Right lobe of liver (tissue), 6 donors: ENCODE data around the gene PITPNM3. TPM values are rescaled to one million over a fixed set of nuclear protein-coding genes. Genes with fewer than 3 reads are reported as not detected.

Experiments used
- ATAC-seq, 4 donors: fragments of 200-7000 bp; cut with Tn5 transposase; one replicate each; pipeline ENCODE4 v1.9.1; 2020; ENCODE audit warnings: mild to moderate bottlenecking in 4 of 4, moderate library complexity in 4 of 4
- DNase-seq, 3 donors: peaks; one replicate each; pipeline ENCODE4 v3.0.0-alpha.2; 2020
- H3K27ac ChIP-seq, 3 donors: fragments of 200-600 bp; one replicate each; pipeline ENCODE4 v1.8.0; 2022
- H3K27me3 ChIP-seq, 2 donors: fragments of 200-600 bp; one replicate each; pipeline ENCODE4 v1.8.0; 2022
- H3K36me3 ChIP-seq, 4 donors: fragments of 200-600 bp; sonication (generic) in 1 of 4; one replicate each; pipeline versions ENCODE4 v1.5.1 to v1.8.0; 2017 to 2022; ENCODE audit warnings: control low read depth in 1 of 4
- H3K4me1 ChIP-seq, 4 donors: fragments of 200-600 bp; sonication (generic) in 1 of 4; one replicate each; pipeline versions ENCODE4 v1.5.1 to v1.8.0; 2017 to 2022; ENCODE audit warnings: control low read depth in 1 of 4
- H3K4me3 ChIP-seq, 3 donors: fragments of 200-600 bp; one replicate each; pipeline ENCODE4 v1.8.0; 2022
- H3K9me3 ChIP-seq, 4 donors: fragments of 200-600 bp; sonication (generic) in 1 of 4; one replicate each; pipeline versions ENCODE4 v1.5.1 to v1.8.0; 2017 to 2022; ENCODE audit warnings: control low read depth in 1 of 4
- POLR2A ChIP-seq: fragments of 450-650 bp; IDR thresholded peaks from one replicate; pipeline ENCODE4 v1.6.1; 2017; ENCODE audit warnings: antibody characterized with exemption, mild to moderate bottlenecking
- WGBS: methylation state at CpG from one replicate; pipeline ENCODE4 v1.1.6; 2018; ENCODE audit warnings: low coverage, low lambda C conversion rate; ENCODE audit not compliant: insufficient coverage; ENCODE audit errors: missing lambda C conversion rate; 5-methylcytosine and 5-hydroxymethylcytosine counted together
- intact Hi-C, 2 donors: fragments of 100-400 bp; cut with DNase I; formaldehyde crosslinking; loops; one replicate each; pipeline versions ENCODE4 v1.11.2 to v1.14.1; 2022
- total RNA-seq, 6 experiments: library from RNA; depleted of rRNA in 2 of 6; stranded (reverse); fragments of >200 nt in 2 of 6; fragmentation: NEBNext Ultra II Directional in 3 of 6; extraction: Animal tissue kit (Norgen Biotek cat#: 25700) in 3 of 6; gene quantifications; one replicate each; pipeline versions ENCODE4 v1.1.0 to v1.2.4, GENCODE V29; 2016 to 2023
- TF ChIP-seq, protein P1 (sequence below), 4 donors: fragments of 200-600 bp in 3 of 4; fragments of 450-650 bp in 1 of 4; IDR thresholded peaks; one replicate each; pipeline versions ENCODE4 v1.5.1 to v1.8.0; 2016 to 2022; ENCODE audit warnings: antibody characterized with exemption in 4 of 4, mild to moderate bottlenecking in 2 of 4
- donor health status: DM: no; HTN: yes; CAD: no.
- donor health status: DM: no; HTN: no; CAD: no.
- donor health status: DM: no; HTN: no; CAD: no.
- donor health status: DM: no; HTN: yes; CAD: no.
- donor health status: DM: no; HTN: yes; CAD: no.

The PITPNM3 gene
- total RNA-seq, 6 experiments from 2014 or later = 0.91 to 3.8 (median 1.2) TPM

DNA sequence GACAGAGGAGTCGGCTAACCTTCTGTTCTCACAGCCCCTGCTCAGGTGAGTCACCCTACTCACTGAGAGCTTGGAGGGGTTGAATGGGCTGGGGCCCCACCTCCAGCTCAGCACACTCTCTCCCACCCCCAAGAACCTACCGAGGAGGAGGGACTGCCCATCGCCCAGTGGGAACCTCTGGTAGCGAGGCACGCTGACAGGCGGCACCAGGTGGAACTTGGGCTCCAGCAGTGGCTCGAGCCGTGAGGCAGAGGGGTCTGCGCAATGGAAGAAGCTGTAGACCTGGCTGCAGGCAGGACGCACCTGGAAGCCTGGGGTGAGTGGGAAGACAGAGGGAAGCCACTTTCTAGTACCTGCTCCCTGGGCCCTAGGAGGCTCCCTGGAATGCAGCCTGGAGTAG is 83.8 kb downstream of the PITPNM3 start:
- H3K36me3 ChIP-seq = no peaks in the 10 kb centered on the region
- H3K27me3 ChIP-seq = no peaks in the 10 kb centered on the region
- H3K4me3 ChIP-seq = no peak overlapping the region
- DNase-seq (no peak), ATAC-seq (no peak)
- no peaks in the 10 kb centered on the region for H3K4me1 ChIP-seq
- H3K27ac ChIP-seq = no peak overlapping the region
- TF ChIP-seq, protein P1, sequence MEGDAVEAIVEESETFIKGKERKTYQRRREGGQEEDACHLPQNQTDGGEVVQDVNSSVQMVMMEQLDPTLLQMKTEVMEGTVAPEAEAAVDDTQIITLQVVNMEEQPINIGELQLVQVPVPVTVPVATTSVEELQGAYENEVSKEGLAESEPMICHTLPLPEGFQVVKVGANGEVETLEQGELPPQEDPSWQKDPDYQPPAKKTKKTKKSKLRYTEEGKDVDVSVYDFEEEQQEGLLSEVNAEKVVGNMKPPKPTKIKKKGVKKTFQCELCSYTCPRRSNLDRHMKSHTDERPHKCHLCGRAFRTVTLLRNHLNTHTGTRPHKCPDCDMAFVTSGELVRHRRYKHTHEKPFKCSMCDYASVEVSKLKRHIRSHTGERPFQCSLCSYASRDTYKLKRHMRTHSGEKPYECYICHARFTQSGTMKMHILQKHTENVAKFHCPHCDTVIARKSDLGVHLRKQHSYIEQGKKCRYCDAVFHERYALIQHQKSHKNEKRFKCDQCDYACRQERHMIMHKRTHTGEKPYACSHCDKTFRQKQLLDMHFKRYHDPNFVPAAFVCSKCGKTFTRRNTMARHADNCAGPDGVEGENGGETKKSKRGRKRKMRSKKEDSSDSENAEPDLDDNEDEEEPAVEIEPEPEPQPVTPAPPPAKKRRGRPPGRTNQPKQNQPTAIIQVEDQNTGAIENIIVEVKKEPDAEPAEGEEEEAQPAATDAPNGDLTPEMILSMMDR (IDR thresholded peaks at IDR 0.05) = no peak
- TF ChIP-seq POLR2A = no peak
- 82% methylated on average over 2 of the region's 10 CpGs for WGBS
- intact Hi-C loops = loop anchor here (5.0 to 10.0 kb wide), 2 partner anchors 162 to 165 kb away; no protein-coding TSS in a partner anchor
- H3K9me3 ChIP-seq = no peaks in the 10 kb centered on the region

DNA sequence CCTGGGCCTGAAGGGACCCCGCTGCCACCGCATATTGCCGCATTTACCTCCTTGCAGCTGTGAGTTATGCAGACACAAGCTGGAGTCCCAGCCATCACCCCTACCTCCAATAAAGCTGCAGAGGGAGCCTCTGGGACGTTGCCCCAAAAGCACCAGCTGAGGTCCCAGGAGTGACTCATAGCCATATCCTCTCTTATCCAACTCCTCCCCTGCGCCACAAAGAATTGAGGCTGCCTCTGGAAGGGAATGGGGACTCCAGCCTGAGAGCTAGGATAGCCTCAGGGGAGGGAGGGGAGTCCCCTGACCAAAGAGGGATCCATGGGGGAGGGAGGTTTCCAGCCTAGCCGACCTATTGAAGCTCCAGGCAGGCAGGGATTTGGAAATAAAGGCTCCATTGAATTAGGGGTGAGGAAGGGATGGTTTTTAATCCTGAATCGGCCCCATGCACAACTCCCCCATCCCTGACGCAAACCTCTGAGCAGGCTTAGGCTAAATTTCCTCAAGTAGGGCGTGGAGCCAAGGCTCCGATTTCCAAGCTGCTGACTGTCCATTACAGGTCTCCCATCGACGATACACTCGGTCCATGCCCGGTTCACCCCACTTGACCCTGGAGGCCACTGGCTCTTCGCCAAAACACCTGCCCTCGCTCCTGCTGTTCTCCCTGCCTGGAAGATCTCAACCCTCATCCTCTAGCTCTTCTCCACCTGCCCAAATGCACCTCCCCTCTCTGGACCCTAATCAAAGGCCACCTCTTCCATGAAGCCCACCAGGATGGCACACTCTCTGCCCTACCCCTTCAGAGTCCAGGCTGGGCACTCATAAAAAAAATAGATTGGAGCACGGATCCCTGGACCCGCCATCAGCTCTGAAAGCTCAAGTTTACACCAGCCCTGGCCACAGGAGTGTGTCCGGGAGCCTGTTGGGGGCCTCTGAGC is 84.6 kb downstream of the PITPNM3 start:
- no peak overlapping the region for H3K27ac ChIP-seq
- DNase-seq (no peak), ATAC-seq (peak in 1 of 4 donors; percentile 21)
- H3K9me3 ChIP-seq = no peaks in the 10 kb centered on the region
- WGBS = 58% methylated on average over 5 of the region's 19 CpGs
- no peaks in the 10 kb centered on the region for H3K27me3 ChIP-seq
- H3K4me1 ChIP-seq = no peaks in the 10 kb centered on the region
- TF ChIP-seq, protein P1 (IDR thresholded peaks at IDR 0.05) = no peak
- no peak for TF ChIP-seq POLR2A
- H3K36me3 ChIP-seq = no peaks in the 10 kb centered on the region
- no peak overlapping the region for H3K4me3 ChIP-seq
- intact Hi-C loops = loop anchor here (5.0 to 10.0 kb wide), 2 partner anchors 163 to 166 kb away; no protein-coding TSS in a partner anchor

DNA sequence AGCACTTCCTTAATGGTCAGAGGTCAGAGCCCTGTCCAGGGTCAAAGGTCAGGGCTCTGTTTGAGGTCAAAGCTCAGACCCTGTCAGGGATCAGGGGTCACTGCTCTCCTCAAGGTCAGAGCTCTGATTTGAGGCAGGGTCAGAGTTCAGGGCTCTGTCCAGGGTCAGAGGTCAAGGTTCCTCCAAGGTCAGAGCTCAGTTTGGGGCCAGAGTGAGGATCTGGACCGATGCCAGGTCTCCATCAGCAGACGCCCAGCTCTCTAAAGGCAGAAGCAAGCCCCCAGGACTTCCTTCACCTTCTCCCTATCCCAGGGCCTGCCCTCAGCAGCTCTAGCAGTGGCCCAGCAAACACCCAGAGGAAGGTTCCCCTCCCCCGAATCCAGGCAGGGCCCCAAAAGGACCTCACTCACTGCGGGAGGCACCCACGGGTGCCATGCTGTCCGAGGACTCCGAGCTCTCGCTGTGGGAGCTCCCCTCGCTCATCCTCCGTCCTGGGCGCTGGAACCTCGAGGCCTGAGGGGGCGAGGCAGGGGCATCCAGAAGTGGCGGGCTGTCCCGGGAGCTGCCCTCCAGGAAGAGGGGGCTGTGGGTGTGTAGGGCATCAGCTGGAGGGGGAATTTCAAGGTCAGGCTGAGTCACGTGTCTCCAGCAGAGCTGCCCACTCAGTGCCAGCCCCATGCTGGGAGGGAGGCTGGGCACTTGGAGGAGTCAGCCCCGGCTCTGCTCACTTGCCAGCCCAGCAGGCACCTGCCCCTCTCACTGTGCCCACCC is 85.4 kb downstream of the PITPNM3 start:
- no peak overlapping the region for H3K27ac ChIP-seq
- ATAC-seq (no peak), DNase-seq (no peak)
- no CpG with 5 or more reads among the region's 17 CpGs for WGBS
- intact Hi-C loops = loop anchor here (5.0 to 10.0 kb wide), 2 partner anchors 164 to 166 kb away; no protein-coding TSS in a partner anchor
- no peak for TF ChIP-seq POLR2A
- TF ChIP-seq, protein P1 (IDR thresholded peaks at IDR 0.05) = no peak
- H3K9me3 ChIP-seq = no peaks in the 10 kb centered on the region
- H3K36me3 ChIP-seq = no peaks in the 10 kb centered on the region
- no peaks in the 10 kb centered on the region for H3K4me1 ChIP-seq
- H3K27me3 ChIP-seq = no peaks in the 10 kb centered on the region
- H3K4me3 ChIP-seq = no peak overlapping the region

DNA sequence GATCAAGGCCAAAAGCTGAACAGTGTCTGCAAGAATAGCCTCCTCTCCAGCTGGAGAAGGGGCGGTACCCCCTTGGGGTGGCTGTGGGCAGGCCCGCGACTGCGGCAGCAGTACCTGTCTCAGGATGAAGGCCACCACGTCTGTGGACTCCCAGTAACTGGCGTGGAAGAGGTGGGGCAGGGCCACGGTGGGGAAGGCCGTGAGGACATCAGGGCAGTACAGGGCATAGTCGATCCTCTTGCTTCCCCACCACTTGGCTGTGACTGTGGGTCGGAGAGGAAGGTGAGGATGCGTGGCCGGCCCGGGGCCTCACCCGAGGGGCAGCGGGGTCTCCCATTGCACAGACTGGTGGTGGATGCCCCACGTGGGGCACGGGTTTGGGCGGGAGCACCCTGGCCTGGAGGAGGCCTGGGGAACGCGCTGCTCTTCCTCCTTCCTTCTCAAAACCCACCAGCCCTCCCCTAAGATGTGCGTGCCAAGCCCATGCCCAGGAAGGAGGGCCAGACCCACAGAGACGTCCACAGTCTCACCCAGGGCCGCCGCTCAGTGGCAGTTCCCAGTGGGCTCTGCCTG is 86.1 kb downstream of the PITPNM3 start:
- H3K27me3 ChIP-seq = no peaks in the 10 kb centered on the region
- 100% methylated on average over 1 of the region's 24 CpGs for WGBS
- H3K9me3 ChIP-seq = no peaks in the 10 kb centered on the region
- ATAC-seq (no peak), DNase-seq (no peak)
- TF ChIP-seq, protein P1 (IDR thresholded peaks at IDR 0.05) = no peak
- no peak for TF ChIP-seq POLR2A
- H3K27ac ChIP-seq = no peak overlapping the region
- intact Hi-C loops = loop anchor here (5.0 to 10.0 kb wide), 2 partner anchors 165 to 167 kb away; no protein-coding TSS in a partner anchor
- H3K4me3 ChIP-seq = no peak overlapping the region
- no peaks in the 10 kb centered on the region for H3K36me3 ChIP-seq
- H3K4me1 ChIP-seq = no peaks in the 10 kb centered on the region
